HG02970 (cell line): ENCODE results near the gene ANKS1B.
"Not testable (repeated sequence)": the region's sequence is repeated elsewhere in the genome, so short reads cannot be mapped to it uniquely, and the experiment has no call there.

Source experiments
- ATAC-seq: cut with Tn5 transposase; IDR thresholded peaks from one replicate; pipeline ENCODE4 v1.9.1; 2021; ENCODE audit warnings: mild to moderate bottlenecking, moderate library complexity, moderate number of reproducible peaks; ENCODE audit not compliant: unreplicated experiment, low FRiP score

The ANKS1B gene

DNA sequence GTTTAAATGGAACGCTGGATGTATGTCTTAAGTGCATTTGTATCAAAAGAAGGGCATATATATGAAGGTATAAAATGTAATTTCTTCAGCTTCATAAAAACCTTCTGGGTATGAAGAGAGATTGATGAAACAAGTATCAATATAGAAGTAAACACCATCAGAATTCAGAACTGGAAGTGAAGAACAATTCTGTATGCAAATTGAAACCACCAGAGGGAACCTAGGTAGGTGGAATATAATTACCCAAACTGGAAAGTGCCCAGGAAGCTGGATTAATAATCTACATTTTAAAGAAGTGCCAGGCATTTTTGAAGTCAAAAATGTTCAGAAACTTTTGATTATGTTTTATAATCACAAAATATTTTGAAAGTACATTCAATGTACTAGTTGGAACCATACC lies 673.4 kb downstream of the ANKS1B start:
- ATAC-seq = no peak

- no peak for ATAC-seq
Observed at GRCh38 chr12:99309812-99310211, 674.9 kb downstream of the ANKS1B start.

DNA sequence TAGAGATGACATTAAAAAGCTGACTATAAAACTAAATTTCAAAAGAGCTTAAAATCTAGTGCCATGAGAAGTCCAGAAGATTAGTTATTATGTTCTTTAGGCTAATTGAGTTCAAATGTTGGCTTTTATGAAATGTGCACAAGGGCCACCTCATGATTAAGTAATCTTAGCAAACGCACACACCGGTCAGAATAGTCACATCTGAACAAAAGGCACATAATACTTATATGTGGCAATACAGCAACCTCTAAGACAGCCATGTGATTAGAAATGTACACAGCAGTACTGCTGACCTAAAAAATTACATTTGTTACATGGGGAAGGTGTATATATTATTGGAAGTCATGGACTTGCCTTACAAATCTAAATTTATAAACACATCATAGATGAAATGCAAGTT lies 681.9 kb downstream of the ANKS1B start:
- ATAC-seq = no peak

DNA sequence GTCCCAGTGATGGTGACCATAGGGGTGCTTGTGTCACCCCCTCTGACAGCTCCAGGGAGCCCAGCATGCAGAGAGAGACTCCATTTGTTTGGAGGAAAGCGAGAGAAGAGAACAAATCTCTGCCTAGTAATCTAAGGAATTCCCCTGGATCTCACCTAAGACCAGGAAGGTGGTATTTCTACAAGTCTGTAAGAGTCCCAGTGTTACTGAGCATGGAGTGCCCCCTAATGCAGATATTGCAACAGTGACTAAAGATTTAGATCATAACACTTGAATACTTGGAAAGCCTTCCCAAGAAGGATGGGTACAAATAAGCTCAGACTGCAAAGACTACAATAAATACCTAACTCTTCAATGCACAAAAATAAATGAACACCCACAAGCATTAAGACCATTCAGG lies 697.6 kb downstream of the ANKS1B start:
- ATAC-seq = no peak

GRCh38 chr12:99284161-99284560 lies 700.6 kb downstream of the ANKS1B start:
- ATAC-seq = no peak

DNA sequence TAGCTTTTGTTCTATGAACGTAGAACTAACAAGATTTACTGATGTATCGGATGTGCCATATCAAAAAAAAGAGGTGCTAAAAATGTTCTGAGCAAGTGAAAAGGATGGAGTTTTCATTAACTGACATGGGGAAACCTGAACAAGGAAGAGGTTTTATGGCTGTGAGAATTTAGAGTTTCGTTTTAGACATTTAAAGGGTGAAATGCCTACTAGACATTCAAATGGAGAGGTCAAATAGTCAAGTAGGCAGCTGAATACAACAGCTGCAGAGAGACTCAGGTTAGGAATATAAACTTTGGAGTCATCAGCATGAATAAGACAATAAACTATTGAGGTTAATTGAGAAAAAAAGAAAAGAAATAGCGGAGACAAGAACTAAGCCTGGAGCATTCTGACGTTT lies 702.1 kb downstream of the ANKS1B start:
- no peak for ATAC-seq

DNA sequence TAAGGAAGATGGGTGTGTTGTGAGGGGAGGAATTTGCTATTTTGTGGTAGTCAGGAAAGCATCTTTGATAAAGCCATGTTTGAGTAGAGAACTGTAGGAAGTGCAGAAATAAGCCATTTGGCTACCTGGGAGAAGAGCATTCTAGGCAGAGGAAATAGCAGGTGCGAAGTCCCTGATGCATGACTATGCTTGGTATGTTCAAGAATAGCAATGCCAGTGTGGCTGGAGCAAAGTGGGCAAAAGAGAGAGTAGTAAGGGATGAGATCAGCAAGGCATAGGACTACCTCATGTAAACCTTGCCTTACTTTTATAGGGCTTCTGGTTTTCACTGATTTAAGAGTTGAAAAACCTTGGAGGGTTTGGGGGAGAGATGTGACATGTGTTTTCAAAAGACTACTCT lies 702.6 kb downstream of the ANKS1B start:
- no peak for ATAC-seq

DNA sequence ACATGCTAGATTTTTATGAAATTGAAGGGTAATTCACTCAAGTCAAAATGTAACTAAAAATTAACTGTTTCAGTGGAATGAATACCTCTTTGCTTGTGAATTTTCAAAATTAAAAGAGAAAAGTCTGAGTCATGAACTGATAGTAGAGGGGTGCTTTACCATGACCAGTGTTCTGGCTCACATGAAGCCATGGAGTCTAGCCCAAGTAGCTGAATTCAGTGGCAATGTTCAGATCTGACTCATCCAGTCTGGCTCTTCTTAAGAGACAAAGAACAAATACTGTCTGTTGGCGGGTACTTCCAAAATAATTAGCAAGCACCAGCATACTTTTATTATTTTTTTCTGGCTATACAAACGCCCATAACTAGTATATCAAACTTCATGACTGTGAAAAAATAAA lies 703.5 kb downstream of the ANKS1B start:
- ATAC-seq = no peak

DNA sequence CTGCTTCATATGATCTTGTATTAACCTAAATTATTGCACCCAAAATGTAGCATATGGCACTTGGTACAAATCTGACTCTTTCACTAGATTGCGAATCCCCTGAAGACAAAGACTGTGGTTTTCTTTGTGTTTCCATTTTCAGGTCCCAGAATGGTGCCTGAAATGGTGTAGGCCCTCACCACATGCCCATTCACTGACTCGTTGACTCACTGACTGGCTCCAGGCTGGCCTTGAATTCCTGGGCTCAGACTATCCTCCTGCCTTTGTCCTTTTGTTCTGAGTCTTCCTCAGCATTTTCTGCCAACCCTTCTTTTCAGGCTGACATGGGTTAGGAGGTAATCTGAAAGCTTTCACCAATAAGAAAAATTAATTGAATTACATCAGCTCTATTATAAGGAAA lies 705.8 kb downstream of the ANKS1B start:
- no peak for ATAC-seq

GRCh38 chr12:99277591-99278379 lies 707.0 kb downstream of the ANKS1B start:
- ATAC-seq = no peak

- ATAC-seq = no peak
Observed at GRCh38 chr12:99271071-99271470, 713.7 kb downstream of the ANKS1B start.

DNA sequence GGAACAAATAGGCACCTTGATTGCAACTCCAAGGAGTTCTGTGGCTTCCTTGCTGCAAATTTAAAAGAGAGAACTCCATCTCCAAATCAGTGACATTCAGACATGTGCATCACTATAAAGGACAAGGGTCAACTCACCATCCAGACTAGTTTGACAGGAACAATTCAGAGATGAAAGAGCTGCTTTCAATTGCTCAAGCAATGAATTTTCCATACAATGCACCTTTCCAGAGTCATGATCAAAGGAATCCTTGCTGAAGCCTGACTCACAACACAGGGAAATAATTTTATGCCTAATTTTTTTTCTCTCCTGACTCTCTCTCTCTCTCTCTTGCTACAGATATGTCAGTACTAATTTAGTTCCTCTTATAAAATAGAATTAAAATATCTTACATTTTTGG lies 717.7 kb downstream of the ANKS1B start:
- ATAC-seq = no peak

DNA sequence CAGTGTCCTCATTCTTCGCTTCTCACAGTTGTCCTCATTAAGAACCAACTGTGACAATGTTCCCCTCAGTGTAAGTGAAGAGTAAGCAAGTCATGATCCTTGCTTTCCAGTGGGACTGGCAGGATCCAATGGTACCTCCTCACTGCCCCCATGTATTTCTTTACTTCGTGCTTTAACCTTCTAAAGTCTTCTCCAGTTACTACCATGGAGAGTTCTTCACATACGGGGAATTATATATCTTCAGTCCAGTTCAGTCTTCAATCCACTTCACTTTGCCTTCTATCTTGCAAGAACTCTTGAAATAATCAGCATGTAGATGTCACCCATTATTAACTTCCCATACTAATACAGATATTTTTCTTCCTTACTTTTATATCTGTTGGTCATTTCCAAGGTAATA lies 719.1 kb downstream of the ANKS1B start:
- ATAC-seq = no peak

GRCh38 chr12:99261256-99261655 lies 723.5 kb downstream of the ANKS1B start:
- no peak for ATAC-seq

- ATAC-seq = no peak
Observed at GRCh38 chr12:99260456-99260996, 724.2 kb downstream of the ANKS1B start.

- ATAC-seq = no peak
Observed at GRCh38 chr12:99259040-99259934, 725.4 kb downstream of the ANKS1B start.

DNA sequence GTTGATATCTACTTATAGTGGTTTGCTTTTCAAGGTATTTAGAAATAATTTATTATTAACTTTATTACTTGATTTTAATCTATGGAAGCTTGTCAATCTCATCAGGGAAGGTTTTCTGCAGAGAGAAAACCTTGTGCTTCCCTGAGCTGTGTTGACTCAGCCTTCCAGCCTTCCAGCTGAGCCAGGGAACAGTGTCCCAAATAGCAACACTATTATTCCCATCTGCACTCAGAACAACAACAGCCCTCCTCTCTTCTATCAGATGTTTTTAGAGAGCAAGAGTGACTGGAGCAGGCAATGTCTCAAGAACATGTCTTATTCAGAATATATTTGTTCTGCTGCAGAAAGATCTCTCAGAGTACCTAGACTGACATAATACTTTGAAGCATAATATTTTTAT lies 727.1 kb downstream of the ANKS1B start:
- no peak for ATAC-seq

- no peak for ATAC-seq
Observed at GRCh38 chr12:99253068-99253467, 731.7 kb downstream of the ANKS1B start.

GRCh38 chr12:99250091-99250490 lies 734.6 kb downstream of the ANKS1B start:
- no peak for ATAC-seq

GRCh38 chr12:99249543-99249942 lies 735.2 kb downstream of the ANKS1B start:
- no peak for ATAC-seq

DNA sequence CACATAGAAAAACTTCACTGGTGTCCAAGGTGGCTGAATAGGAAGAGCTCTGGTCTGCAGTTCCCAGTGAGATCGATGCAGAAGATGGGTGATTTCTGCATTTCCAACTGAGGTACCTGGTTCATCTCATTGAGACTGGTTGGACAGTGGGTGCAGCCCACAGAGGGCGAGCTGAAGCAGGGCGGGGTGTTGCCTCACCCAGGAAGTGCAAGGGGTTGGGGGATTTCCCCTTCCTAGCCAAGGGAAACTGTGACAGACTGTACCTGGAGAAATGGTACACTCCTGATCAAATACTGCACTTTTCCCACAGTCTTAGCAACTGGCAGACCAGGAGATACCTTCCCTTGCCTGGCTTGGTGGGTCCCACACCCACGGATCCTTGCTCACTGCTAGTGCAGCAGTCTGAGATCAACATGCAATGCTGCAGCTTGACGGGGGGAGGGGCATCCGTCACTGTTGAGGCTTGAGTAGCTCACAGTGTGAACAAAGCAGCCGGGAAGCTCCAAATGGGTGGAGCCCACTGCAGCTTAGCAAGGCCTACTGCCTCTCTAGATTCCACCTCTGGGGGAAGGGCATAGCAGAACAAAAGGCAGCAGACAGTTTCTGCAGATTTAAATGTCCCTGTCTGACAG lies 746.7 kb downstream of the ANKS1B start:
- not testable (repeated sequence) for ATAC-seq
